GM11168 (cell line): ENCODE measurements around the gene FBXL4.

Experiments used
- in situ Hi-C: fragments of 300-500 bp; cut with MboI; formaldehyde crosslinking; loops from one replicate; pipeline ENCODE4 v1.12.0; 2022; ENCODE audit warnings: low sequenced_read_pairs; ENCODE audit not compliant: unreplicated experiment

Gene FBXL4

GRCh38 chr6:98841621-98842341 lies 106.0 kb downstream of the FBXL4 start:
- in situ Hi-C loops: loop anchor here (25.0 kb wide), 1 partner anchor 1621 kb away; the partner anchor contains the start of gene SIM1

DNA sequence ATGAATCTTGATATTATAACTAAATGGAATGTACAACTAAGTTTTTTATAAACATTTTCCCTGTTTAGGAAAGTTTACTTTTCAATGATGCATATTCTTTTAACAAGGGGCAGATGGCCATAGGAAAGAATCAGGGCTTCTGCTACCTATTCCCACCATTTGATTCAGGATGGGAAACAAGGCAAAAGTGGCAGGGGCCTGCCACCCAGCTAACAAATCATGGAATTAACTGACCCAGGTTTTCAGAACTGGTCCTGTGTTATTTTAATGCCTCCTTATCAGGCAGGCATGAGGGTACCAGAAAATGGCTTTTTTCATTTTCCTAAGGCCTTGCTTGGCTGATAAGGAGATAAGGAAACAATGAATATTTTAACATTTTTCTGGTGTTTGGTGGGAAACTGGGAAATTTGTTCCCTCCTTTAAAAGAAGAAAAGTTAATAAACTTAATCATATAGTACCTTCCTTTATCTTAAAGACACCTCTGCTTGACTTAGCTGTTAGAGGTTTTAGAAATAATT lies 106.7 kb downstream of the FBXL4 start:
- in situ Hi-C loops: loop anchor here (25.0 kb wide), 1 partner anchor 1621 kb away; the partner anchor contains the start of gene SIM1

- in situ Hi-C loops: loop anchor here (25.0 kb wide), 1 partner anchor 1622 kb away; the partner anchor contains the start of gene SIM1
Observed at GRCh38 chr6:98840385-98840784, 107.4 kb downstream of the FBXL4 start.

- in situ Hi-C loops: loop anchor here (25.0 kb wide), 1 partner anchor 1622 kb away; the partner anchor contains the start of gene SIM1
Observed at GRCh38 chr6:98839781-98840361, 107.9 kb downstream of the FBXL4 start.

- in situ Hi-C loops: loop anchor here (25.0 kb wide), 1 partner anchor 1623 kb away; the partner anchor contains the start of gene SIM1
Observed at GRCh38 chr6:98838975-98839374, 108.8 kb downstream of the FBXL4 start.

DNA sequence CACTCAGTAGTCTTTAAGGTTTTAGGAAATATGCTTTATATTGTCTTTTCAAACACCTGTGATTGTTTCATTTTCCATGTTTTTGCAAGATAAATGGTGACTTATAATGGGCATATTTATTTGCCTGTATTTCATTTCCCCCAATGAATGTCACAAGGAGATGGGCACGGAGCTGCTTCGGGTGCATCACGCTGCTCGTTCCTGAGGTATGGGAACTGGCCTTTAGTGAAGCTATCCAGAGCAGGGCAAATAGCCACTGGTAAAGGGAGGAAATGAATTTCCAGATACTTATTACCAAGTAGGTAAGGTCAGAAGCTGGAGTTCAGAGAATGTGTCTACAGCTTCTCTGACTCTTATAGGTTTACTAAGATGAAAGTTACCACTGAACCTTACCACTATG lies 109.7 kb downstream of the FBXL4 start:
- in situ Hi-C loops: loop anchor here (25.0 kb wide), 1 partner anchor 1624 kb away; the partner anchor contains the start of gene SIM1

DNA sequence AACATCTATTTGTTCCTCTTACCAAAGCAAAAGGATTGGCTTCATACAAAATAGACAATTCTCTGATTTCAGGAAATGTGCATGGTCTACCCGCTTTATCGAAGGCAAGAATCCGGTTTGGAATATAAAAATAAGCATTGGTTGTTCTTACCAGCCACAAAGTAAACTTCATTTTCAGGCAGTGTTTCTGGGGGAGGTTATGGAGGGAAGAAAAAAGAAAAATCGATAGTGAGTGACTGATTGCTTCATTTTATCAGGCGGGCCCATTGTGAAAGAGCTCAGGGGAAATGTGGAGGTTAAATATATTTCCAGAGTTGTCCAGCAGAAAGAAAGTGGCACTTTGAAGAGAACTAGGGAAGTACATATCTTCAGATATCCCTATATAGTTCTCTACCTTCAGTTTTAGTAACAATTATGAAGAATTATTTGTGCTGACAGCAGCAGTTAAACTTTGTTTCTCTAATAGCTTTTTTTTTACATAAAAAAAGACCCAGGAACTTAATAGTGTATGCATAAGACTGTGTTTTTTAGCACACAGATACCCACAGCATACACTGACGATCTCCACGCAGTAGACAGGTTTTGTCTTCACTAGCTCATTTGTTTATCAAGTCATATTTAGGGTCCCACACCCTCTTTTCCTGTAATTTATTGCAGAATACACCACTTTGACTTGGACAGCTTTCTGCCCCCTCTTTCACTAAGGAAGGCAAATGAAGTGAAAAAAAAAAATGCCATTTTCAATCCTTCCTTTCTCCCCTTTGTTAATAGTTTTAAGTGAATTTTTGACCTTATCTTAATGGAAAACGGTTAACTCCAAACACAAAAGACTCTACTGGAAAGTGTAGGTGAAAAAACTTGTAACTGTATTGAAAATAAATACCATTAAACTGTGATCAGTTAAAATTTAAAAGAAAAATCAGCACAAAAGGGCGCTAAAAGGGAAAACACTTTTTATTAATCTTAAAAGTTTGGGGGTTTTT lies 110.5 kb downstream of the FBXL4 start:
- in situ Hi-C loops: loop anchor here (25.0 kb wide), 1 partner anchor 1625 kb away; the partner anchor contains the start of gene SIM1

GRCh38 chr6:98836025-98836961 lies 111.5 kb downstream of the FBXL4 start:
- in situ Hi-C loops: loop anchor here (25.0 kb wide), 1 partner anchor 1626 kb away; the partner anchor contains the start of gene SIM1

DNA sequence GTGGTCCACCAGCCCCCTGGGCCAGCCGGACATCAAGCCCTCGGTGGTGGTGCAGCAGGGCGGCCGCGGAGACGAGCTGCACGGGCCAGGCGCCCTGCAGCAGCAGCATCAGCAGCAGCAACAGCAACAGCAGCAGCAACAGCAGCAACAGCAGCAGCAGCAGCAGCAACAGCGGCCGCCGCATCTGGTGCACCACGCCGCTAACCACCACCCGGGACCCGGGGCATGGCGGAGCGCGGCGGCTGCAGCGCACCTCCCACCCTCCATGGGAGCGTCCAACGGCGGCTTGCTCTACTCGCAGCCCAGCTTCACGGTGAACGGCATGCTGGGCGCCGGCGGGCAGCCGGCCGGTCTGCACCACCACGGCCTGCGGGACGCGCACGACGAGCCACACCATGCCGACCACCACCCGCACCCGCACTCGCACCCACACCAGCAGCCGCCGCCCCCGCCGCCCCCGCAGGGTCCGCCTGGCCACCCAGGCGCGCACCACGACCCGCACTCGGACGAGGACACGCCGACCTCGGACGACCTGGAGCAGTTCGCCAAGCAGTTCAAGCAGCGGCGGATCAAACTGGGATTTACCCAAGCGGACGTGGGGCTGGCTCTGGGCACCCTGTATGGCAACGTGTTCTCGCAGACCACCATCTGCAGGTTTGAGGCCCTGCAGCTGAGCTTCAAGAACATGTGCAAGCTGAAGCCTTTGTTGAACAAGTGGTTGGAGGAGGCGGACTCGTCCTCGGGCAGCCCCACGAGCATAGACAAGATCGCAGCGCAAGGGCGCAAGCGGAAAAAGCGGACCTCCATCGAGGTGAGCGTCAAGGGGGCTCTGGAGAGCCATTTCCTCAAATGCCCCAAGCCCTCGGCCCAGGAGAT lies 112.4 kb downstream of the FBXL4 start:
- in situ Hi-C loops: loop anchor here (25.0 kb wide), 1 partner anchor 1627 kb away; the partner anchor contains the start of gene SIM1

- in situ Hi-C loops: loop anchor here (25.0 kb wide), 1 partner anchor 1628 kb away; the partner anchor contains the start of gene SIM1
Observed at GRCh38 chr6:98834060-98835031, 113.4 kb downstream of the FBXL4 start, which contains the start of gene POU3F2. POU3F2 (plus strand) TSS chr6:98834574; CDS start chr6:98834874, 300 bp downstream.

DNA sequence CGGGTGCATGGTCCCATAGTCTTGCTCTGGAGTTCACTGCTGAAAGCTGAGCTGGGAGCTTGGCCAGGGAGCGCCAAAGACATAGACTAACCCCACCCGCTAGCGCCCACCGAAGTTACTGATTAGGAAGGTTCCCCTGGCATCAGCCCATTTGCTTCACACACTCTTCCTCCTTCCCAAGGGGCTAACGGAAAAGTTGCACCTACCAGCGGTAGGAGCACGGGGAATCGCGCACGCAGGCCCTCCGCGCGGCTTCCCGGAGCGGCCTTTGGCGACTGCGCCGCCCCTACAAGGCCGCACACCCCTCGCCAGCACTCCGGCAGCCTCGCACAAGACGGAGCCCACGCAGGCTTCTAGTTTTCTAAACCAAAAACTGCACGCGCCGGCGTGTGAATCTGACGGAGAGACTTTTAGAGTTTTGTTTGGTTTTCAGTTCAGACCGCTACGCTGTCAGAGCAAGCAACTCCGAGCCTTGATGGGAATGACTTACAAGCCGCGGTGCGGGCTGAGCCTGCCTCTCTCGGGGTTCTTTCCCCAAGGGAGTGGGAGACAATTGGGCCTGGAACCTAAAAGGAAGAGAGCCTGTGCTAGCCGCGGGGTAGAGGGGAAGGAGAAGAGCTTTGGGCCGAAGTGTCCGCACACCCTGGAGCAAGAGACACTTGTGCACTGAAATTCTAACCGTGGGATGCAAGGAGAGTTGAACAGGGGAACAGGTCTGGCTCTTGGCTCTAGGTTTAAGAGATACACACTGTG lies 114.3 kb downstream of the FBXL4 start:
- in situ Hi-C loops: loop anchor here (25.0 kb wide), 1 partner anchor 1629 kb away; the partner anchor contains the start of gene SIM1

GRCh38 chr6:98833057-98833306 lies 114.8 kb downstream of the FBXL4 start:
- in situ Hi-C loops: loop anchor here (25.0 kb wide), 1 partner anchor 1629 kb away; the partner anchor contains the start of gene SIM1

DNA sequence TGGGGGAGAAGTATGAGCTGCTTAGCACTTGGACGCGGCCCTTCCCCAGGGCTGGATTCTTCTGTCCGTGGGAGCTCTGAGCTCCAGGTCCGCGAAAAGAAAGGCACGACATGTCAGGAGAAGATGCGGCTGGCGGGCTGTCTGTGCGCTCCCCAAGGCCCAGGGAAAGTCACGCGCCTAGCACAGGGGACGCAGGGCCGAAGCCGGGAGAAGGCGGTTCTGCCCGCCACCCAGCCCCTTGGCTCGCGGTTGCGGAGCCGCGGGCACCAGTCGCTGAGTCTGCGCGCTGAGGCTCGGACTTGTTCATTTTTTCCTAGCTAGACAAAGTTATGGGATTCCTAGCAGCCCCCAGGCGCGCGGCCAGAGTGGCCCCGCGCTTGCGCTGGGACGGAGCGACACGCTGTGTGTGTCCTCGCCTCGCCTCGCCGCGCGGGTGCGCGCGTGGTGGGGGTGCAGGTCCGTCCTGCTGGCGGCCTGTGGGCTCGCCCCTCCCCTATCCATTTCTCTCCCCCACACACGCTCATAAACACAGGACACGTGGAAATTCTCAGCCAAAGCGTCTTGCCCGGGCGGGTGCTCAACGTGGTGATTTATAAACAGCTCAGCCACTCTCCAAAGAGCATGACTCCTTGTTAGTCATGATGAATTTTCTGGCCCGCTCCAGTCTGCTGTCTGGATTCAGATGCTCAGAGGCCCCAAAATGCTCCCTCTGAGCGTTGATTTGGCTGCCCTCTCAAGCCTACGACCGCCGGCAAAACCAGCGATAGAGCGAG lies 115.3 kb downstream of the FBXL4 start:
- in situ Hi-C loops: loop anchor here (25.0 kb wide), 1 partner anchor 1630 kb away; the partner anchor contains the start of gene SIM1

- in situ Hi-C loops: loop anchor here (25.0 kb wide), 1 partner anchor 1630 kb away; the partner anchor contains the start of gene SIM1
Observed at GRCh38 chr6:98831959-98832283, 115.8 kb downstream of the FBXL4 start.
